GM21723 (cell line): ENCODE measurements around the gene KRT12.

Experiments used
- ATAC-seq: cut with Tn5 transposase; IDR thresholded peaks from one replicate; pipeline ENCODE4 v1.9.1; 2021; ENCODE audit warnings: mild to moderate bottlenecking, moderate library complexity; ENCODE audit not compliant: unreplicated experiment

Gene KRT12

GRCh38 chr17:40866838-40867237 is at the start of gene KRT12:
TSS of gene KRT12 (minus strand) at chr17:40867223. CDS start at chr17:40867186, 37 bp downstream.
- no peak for ATAC-seq

GRCh38 chr17:40916366-40916765 is 49.3 kb upstream of the KRT12 start:
- ATAC-seq = no peak

- no peak for ATAC-seq
Measured at GRCh38 chr17:40915721-40916256, 48.8 kb upstream of the KRT12 start.

GRCh38 chr17:40915199-40915661 is 48.2 kb upstream of the KRT12 start:
- no peak for ATAC-seq

- no peak for ATAC-seq
Measured at GRCh38 chr17:40914075-40914855, 47.2 kb upstream of the KRT12 start.

- ATAC-seq = no peak
Measured at GRCh38 chr17:40912486-40913210, 45.6 kb upstream of the KRT12 start.

- ATAC-seq = no peak
Measured at GRCh38 chr17:40910441-40910841, 43.4 kb upstream of the KRT12 start.

- no peak for ATAC-seq
Measured at GRCh38 chr17:40909755-40910154, 42.7 kb upstream of the KRT12 start.

- ATAC-seq = no peak
Measured at GRCh38 chr17:40909351-40909750, 42.3 kb upstream of the KRT12 start.

- no peak for ATAC-seq
Measured at GRCh38 chr17:40906613-40907012, 39.6 kb upstream of the KRT12 start.

- no peak for ATAC-seq
Measured at GRCh38 chr17:40905370-40905769, 38.3 kb upstream of the KRT12 start.

- ATAC-seq = no peak
Measured at GRCh38 chr17:40903129-40903847, 36.3 kb upstream of the KRT12 start.

GRCh38 chr17:40902498-40902897 is 35.5 kb upstream of the KRT12 start:
- ATAC-seq = no peak

- ATAC-seq = no peak
Measured at GRCh38 chr17:40901981-40902474, 35.0 kb upstream of the KRT12 start.

GRCh38 chr17:40900809-40901356 is 33.9 kb upstream of the KRT12 start:
- no peak for ATAC-seq

- ATAC-seq = no peak
Measured at GRCh38 chr17:40896916-40897455, 30.0 kb upstream of the KRT12 start.

GRCh38 chr17:40895106-40895730 is 28.2 kb upstream of the KRT12 start:
- ATAC-seq = no peak

GRCh38 chr17:40888196-40888720 is 21.2 kb upstream of the KRT12 start:
- no peak for ATAC-seq

- no peak for ATAC-seq
Measured at GRCh38 chr17:40886090-40886489, 19.1 kb upstream of the KRT12 start.
